Upper lobe of right lung (tissue), 1 donor: ENCODE results near the gene SLC45A3. TPM values are rescaled to one million over a fixed set of nuclear protein-coding genes. Genes with fewer than 3 reads are reported as not detected.

Experiments
- ATAC-seq: fragments of 200-7000 bp; cut with Tn5 transposase; one replicate; pipeline ENCODE4 v1.9.1; 2020; ENCODE audit warnings: mild to moderate bottlenecking, moderate library complexity
- DNase-seq: peaks from one replicate; pipeline ENCODE4 v3.0.0-alpha.2; 2020
- H3K27ac ChIP-seq: fragments of 200-600 bp; one replicate; pipeline ENCODE4 v1.8.0; 2022
- H3K27me3 ChIP-seq: fragments of 200-600 bp; one replicate; pipeline ENCODE4 v1.8.0; 2022; ENCODE audit warnings: mild to moderate bottlenecking
- H3K36me3 ChIP-seq: fragments of 200-600 bp; one replicate; pipeline ENCODE4 v1.8.0; 2022
- H3K4me1 ChIP-seq: fragments of 200-600 bp; one replicate; pipeline ENCODE4 v1.8.0; 2022
- H3K4me3 ChIP-seq: fragments of 200-600 bp; one replicate; pipeline ENCODE4 v1.8.0; 2022; ENCODE audit warnings: mild to moderate bottlenecking
- H3K9me3 ChIP-seq: fragments of 200-600 bp; one replicate; pipeline ENCODE4 v1.8.0; 2022
- CTCF ChIP-seq: fragments of 200-600 bp; IDR thresholded peaks from one replicate; pipeline ENCODE4 v1.8.0; 2022; ENCODE audit warnings: antibody characterized with exemption
- intact Hi-C: fragments of 100-400 bp; cut with DNase I; formaldehyde crosslinking; loops from one replicate; pipeline ENCODE4 v1.11.0; 2022
- total RNA-seq: library from RNA; stranded (reverse); fragmentation: NEBNext Ultra II Directional; extraction: Animal tissue kit (Norgen Biotek cat#: 25700); gene quantifications from one replicate; pipeline ENCODE4 v1.2.1, GENCODE V29; 2021
- donor health status: DM: no; HTN: yes; CAD: no; lungs with severe emphysema.

Gene SLC45A3
- total RNA-seq, 1 donor from 2014 or later: 8.6 TPM

- TF ChIP-seq CTCF: no peak
- Histone ChIP-seq H3K27ac (no peak overlapping the region), H3K4me1 (no peaks in the 10 kb centered on the region), H3K9me3 (no peaks in the 10 kb centered on the region), H3K36me3 (peaks cover 84% of the 10 kb centered on the region), H3K4me3 (no peak overlapping the region), H3K27me3 (no peaks in the 10 kb centered on the region)
- ATAC-seq (no peak), DNase-seq (no peak)
- intact Hi-C loops: loop anchor here (10.0 kb wide), 2 partner anchors 54 to 124 kb away; no protein-coding TSS in a partner anchor
Measured at GRCh38 chr1:205719015-205719414, 38.7 kb upstream of the SLC45A3 start.

- no peaks in the 10 kb centered on the region for H3K4me1 ChIP-seq
- DNase-seq (no peak), ATAC-seq (no peak)
- intact Hi-C loops: loop anchor here (10.0 kb wide), 2 partner anchors 52 to 122 kb away; no protein-coding TSS in a partner anchor
- no peak for TF ChIP-seq CTCF
- H3K4me3 ChIP-seq: no peak overlapping the region
- H3K27me3 ChIP-seq: no peaks in the 10 kb centered on the region
- H3K27ac ChIP-seq: no peak overlapping the region
- no peaks in the 10 kb centered on the region for H3K9me3 ChIP-seq
- H3K36me3 ChIP-seq: peaks cover 62% of the 10 kb centered on the region
Measured at GRCh38 chr1:205716371-205717132, 36.2 kb upstream of the SLC45A3 start.

GRCh38 chr1:205715628-205716027 lies 35.3 kb upstream of the SLC45A3 start:
- Histone ChIP-seq H3K4me3 (no peak overlapping the region), H3K36me3 (peaks cover 53% of the 10 kb centered on the region), H3K9me3 (no peaks in the 10 kb centered on the region), H3K27me3 (no peaks in the 10 kb centered on the region), H3K4me1 (no peaks in the 10 kb centered on the region), H3K27ac (no peak overlapping the region)
- DNase-seq (no peak), ATAC-seq (peak; percentile 72)
- no peak for TF ChIP-seq CTCF
- intact Hi-C loops: loop anchor here (10.0 kb wide), 2 partner anchors 51 to 121 kb away; no protein-coding TSS in a partner anchor

GRCh38 chr1:205714906-205715246 lies 34.6 kb upstream of the SLC45A3 start:
- Histone ChIP-seq H3K9me3 (no peaks in the 10 kb centered on the region), H3K27ac (no peak overlapping the region), H3K4me3 (no peak overlapping the region), H3K36me3 (peaks cover 45% of the 10 kb centered on the region), H3K27me3 (no peaks in the 10 kb centered on the region), H3K4me1 (no peaks in the 10 kb centered on the region)
- TF ChIP-seq CTCF: no peak
- no peak for DNase-seq
- ATAC-seq: no peak
- intact Hi-C loops: loop anchor here (10.0 kb wide), 2 partner anchors 50 to 120 kb away; no protein-coding TSS in a partner anchor

- no peaks in the 10 kb centered on the region for H3K9me3 ChIP-seq
- no peaks in the 10 kb centered on the region for H3K27me3 ChIP-seq
- H3K27ac ChIP-seq: no peak overlapping the region
- TF ChIP-seq CTCF: no peak
- H3K4me3 ChIP-seq: no peak overlapping the region
- H3K36me3 ChIP-seq: peaks cover 40% of the 10 kb centered on the region
- ATAC-seq (peak; percentile 49), DNase-seq (no peak)
- no peaks in the 10 kb centered on the region for H3K4me1 ChIP-seq
- intact Hi-C loops: loop anchor here (10.0 kb wide), 2 partner anchors 50 to 120 kb away; no protein-coding TSS in a partner anchor
Measured at GRCh38 chr1:205714190-205714905, 34.0 kb upstream of the SLC45A3 start.
